Sigmoid colon (tissue), 4 donors: ENCODE measurements around the gene PIMREG.

Experiments
- POLR2A ChIP-seq, 2 donors: fragments of 450-650 bp; IDR thresholded peaks; one replicate each; pipeline ENCODE4 v1.6.1; 2016; ENCODE audit warnings: antibody characterized with exemption in 2 of 2, mild to moderate bottlenecking in 2 of 2, moderate library complexity in 2 of 2
- POLR2AphosphoS5 ChIP-seq, 4 donors: sonication (generic); formaldehyde crosslinking; IDR thresholded peaks; one replicate each; pipeline ENCODE4 v1.6.1; 2017; ENCODE audit warnings: antibody characterized with exemption in 4 of 4

- TF ChIP-seq POLR2AphosphoS5 (IDR thresholded peaks at IDR 0.05) = no peak
- no peak for TF ChIP-seq POLR2A (IDR thresholded peaks at IDR 0.05)
Measured at GRCh38 chr17:6487251-6488007, 43.2 kb downstream of the PIMREG start.
